Esophagus squamous epithelium (tissue), 4 donors: ENCODE data around the gene NCBP1.

Experiments used
- POLR2A ChIP-seq, 4 donors: fragments of 450-650 bp; IDR thresholded peaks; one replicate each; pipeline ENCODE4 v1.6.1; 2017; ENCODE audit warnings: antibody characterized with exemption in 4 of 4, mild to moderate bottlenecking in 4 of 4, moderate library complexity in 3 of 4
- TF ChIP-seq, protein P1 (sequence below), 6 experiments: fragments of 450-650 bp in 4 of 6; fragments of 200-600 bp in 2 of 6; sonication (generic) in 2 of 6; IDR thresholded peaks; one replicate each; pipeline ENCODE4 v1.5.1; 2016 to 2019; ENCODE audit warnings: antibody characterized with exemption in 6 of 6, mild to moderate bottlenecking in 4 of 6, moderate library complexity in 4 of 6

DNA sequence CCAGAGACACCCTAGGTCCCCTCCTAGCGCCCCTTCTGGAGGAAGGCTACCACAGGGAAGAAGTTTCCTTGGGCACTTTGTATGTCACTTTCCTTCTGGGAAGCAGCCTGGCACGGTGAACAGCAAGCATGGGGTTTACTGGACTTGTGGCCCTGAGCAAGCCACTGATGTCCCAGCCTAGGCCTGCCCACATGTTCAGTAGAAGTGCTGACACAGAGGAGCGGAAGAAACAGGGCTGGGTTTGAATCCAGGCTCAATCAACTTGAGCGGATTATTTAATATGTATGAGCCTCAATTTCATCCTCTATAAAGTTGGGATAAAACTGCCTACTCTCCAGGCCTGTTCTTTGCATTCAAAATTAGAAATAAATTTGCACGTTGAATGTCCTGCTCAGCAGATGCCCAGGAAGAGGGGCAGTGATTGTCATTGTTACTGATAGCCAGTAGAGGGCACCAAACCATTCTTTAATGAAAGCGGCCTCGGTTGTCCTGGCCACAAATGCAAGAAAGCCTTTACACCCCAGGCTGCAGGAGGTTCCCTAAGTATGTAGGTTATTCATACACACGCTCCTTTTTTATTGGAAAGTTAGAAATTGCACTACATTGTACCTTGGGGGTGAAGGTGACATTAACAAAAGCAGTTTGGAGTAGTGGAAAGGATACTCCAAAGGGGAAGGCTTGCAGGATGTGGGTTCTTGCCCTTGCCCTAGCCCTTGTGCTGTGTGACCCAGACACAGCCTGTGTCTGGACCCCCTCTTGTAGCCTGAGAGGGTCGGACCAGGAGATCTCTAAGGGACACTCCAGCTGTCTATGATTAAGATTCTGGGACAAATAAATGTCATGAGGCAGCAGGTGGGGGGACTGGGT lies 77.0 kb downstream of the NCBP1 start:
- TF ChIP-seq, protein P1, sequence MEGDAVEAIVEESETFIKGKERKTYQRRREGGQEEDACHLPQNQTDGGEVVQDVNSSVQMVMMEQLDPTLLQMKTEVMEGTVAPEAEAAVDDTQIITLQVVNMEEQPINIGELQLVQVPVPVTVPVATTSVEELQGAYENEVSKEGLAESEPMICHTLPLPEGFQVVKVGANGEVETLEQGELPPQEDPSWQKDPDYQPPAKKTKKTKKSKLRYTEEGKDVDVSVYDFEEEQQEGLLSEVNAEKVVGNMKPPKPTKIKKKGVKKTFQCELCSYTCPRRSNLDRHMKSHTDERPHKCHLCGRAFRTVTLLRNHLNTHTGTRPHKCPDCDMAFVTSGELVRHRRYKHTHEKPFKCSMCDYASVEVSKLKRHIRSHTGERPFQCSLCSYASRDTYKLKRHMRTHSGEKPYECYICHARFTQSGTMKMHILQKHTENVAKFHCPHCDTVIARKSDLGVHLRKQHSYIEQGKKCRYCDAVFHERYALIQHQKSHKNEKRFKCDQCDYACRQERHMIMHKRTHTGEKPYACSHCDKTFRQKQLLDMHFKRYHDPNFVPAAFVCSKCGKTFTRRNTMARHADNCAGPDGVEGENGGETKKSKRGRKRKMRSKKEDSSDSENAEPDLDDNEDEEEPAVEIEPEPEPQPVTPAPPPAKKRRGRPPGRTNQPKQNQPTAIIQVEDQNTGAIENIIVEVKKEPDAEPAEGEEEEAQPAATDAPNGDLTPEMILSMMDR (IDR thresholded peaks at IDR 0.05), result peak; percentile 71 to 90 (median 86)
- TF ChIP-seq POLR2A (IDR thresholded peaks at IDR 0.05), result no peak
